ENCODE data around the gene AGRN. TPM values are rescaled to one million over a fixed set of nuclear protein-coding genes. Genes with fewer than 3 reads are reported as not detected.

The AGRN gene
- total RNA-seq, 4 donors from 2014 or later: 17.0 to 31.6 (median 22.6) TPM

DNA sequence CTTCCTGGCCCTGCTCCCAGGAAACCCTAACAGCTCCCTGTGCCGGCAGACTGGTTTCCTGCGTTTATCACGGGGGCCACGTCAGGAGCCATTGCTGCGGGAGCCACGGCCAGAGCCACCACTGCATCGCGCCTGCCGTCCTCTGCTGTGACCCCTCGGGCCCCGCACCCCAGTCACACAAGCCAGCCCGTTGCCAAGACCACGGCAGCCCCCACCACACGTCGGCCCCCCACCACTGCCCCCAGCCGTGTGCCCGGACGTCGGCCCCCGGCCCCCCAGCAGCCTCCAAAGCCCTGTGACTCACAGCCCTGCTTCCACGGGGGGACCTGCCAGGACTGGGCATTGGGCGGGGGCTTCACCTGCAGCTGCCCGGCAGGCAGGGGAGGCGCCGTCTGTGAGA is 28.0 kb downstream of the AGRN start:
- H3K36me3 ChIP-seq: peaks cover 0 to 90% (median 75%) of the 10 kb centered on the region in 4 donors
- no peak overlapping the region for H3K4me3 ChIP-seq
- no peak for TF ChIP-seq POLR2AphosphoS5 (IDR thresholded peaks at IDR 0.05)
- no peak for TF ChIP-seq EP300 (IDR thresholded peaks at IDR 0.05)
- no peak for TF ChIP-seq POLR2A (IDR thresholded peaks at IDR 0.05; ENCODE audit: low read depth)
- TF ChIP-seq, protein P1, sequence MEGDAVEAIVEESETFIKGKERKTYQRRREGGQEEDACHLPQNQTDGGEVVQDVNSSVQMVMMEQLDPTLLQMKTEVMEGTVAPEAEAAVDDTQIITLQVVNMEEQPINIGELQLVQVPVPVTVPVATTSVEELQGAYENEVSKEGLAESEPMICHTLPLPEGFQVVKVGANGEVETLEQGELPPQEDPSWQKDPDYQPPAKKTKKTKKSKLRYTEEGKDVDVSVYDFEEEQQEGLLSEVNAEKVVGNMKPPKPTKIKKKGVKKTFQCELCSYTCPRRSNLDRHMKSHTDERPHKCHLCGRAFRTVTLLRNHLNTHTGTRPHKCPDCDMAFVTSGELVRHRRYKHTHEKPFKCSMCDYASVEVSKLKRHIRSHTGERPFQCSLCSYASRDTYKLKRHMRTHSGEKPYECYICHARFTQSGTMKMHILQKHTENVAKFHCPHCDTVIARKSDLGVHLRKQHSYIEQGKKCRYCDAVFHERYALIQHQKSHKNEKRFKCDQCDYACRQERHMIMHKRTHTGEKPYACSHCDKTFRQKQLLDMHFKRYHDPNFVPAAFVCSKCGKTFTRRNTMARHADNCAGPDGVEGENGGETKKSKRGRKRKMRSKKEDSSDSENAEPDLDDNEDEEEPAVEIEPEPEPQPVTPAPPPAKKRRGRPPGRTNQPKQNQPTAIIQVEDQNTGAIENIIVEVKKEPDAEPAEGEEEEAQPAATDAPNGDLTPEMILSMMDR (IDR thresholded peaks at IDR 0.05): no peak
- intact Hi-C loops (cut with DNase I): no loop called here
- WGBS: 91% methylated on average over 4 of the region's 25 CpGs
- no peaks in the 10 kb centered on the region for H3K27me3 ChIP-seq
- H3K9me3 ChIP-seq: no peaks in the 10 kb centered on the region
- H3K4me1 ChIP-seq: no peaks in the 10 kb centered on the region
- DNase-seq (ENCODE audit: extremely low spot score): no peak
- H3K27ac ChIP-seq (replicated peaks in 1 of 4): no peak overlapping the region

DNA sequence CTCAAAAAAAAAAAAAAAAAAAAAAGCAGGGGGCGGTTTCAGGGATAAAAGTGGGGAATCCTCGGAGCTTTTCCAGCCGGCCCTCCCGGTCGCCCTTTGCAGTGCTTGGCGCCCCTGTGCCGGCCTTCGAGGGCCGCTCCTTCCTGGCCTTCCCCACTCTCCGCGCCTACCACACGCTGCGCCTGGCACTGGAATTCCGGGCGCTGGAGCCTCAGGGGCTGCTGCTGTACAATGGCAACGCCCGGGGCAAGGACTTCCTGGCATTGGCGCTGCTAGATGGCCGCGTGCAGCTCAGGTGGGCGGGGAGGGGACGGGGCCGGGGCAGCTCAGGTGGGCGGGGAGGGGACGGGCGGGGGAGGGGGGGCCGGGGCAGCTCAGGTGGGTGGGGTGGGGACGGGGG is 28.8 kb downstream of the AGRN start:
- no peaks in the 10 kb centered on the region for H3K27me3 ChIP-seq
- H3K36me3 ChIP-seq: peaks cover 0 to 90% (median 74%) of the 10 kb centered on the region in 4 donors
- WGBS: 91% methylated on average over 23 of the region's 28 CpGs
- no peak overlapping the region for H3K4me3 ChIP-seq
- TF ChIP-seq POLR2A (IDR thresholded peaks at IDR 0.05; ENCODE audit: low read depth) (no peak), EP300 (IDR thresholded peaks at IDR 0.05) (no peak), POLR2AphosphoS5 (IDR thresholded peaks at IDR 0.05) (no peak)
- TF ChIP-seq, protein P1 (IDR thresholded peaks at IDR 0.05): no peak
- no peak overlapping the region for H3K27ac ChIP-seq (replicated peaks in 1 of 4)
- no peaks in the 10 kb centered on the region for H3K4me1 ChIP-seq
- no peak for DNase-seq (ENCODE audit: extremely low spot score)
- intact Hi-C loops (cut with DNase I): no loop called here
- H3K9me3 ChIP-seq: no peaks in the 10 kb centered on the region

DNA sequence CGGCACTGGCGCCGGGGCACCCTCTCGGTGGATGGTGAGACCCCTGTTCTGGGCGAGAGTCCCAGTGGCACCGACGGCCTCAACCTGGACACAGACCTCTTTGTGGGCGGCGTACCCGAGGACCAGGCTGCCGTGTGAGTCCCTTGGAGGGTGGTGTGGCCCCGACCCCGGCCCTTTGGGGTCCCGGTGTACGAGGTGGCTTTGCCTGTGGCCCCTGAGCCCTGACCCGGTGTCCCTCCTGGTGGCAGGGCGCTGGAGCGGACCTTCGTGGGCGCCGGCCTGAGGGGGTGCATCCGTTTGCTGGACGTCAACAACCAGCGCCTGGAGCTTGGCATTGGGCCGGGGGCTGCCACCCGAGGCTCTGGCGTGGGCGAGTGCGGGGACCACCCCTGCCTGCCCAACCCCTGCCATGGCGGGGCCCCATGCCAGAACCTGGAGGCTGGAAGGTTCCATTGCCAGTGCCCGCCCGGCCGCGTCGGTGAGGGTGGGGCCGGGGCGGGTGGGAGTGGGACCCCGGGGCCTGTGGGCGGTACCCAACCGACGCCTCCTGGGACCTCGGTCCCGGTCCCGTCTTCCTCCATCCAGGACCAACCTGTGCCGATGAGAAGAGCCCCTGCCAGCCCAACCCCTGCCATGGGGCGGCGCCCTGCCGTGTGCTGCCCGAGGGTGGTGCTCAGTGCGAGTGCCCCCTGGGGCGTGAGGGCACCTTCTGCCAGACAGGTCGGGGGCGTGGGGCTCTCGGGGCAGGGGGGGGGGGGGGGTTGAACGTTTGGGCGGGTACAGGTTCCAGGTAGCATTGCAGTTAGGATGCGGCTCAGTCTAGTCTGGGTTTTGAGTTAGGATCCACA is 29.6 kb downstream of the AGRN start:
- Histone ChIP-seq H3K4me1 (no peaks in the 10 kb centered on the region), H3K27me3 (no peaks in the 10 kb centered on the region), H3K4me3 (no peak overlapping the region), H3K9me3 (no peaks in the 10 kb centered on the region), H3K27ac (replicated peaks in 1 of 4) (no peak overlapping the region), H3K36me3 (peaks cover 0 to 90% (median 72%) of the 10 kb centered on the region in 4 donors)
- intact Hi-C loops (cut with DNase I): no loop called here
- no peak for DNase-seq (ENCODE audit: extremely low spot score)
- TF ChIP-seq POLR2AphosphoS5 (IDR thresholded peaks at IDR 0.05) (no peak), EP300 (IDR thresholded peaks at IDR 0.05) (no peak), POLR2A (IDR thresholded peaks at IDR 0.05; ENCODE audit: low read depth) (no peak)
- TF ChIP-seq, protein P1 (IDR thresholded peaks at IDR 0.05): no peak
- 95% methylated on average over 22 of the region's 57 CpGs for WGBS

DNA sequence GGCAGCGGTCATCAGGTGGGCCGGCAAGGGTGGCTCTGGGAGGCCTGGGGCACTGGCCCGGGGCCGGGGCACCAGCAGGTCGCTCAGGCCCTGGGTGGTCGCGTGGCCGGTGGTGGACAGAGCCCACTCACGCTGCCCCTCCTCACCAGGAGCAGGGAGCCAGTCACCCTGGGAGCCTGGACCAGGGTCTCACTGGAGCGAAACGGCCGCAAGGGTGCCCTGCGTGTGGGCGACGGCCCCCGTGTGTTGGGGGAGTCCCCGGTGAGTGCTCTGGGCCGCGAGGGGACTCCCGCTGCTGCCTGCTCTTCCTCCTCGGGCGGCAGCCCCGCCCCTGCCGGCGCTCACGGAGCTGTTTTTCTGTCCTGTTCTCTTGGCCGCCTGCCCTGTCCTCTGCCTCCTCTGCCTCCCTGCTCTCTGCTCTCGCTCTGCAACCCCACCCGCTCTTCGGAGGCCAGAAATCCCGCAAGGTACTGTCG is 30.7 kb downstream of the AGRN start:
- Histone ChIP-seq H3K36me3 (peaks cover 0 to 89% (median 69%) of the 10 kb centered on the region in 4 donors), H3K4me1 (no peaks in the 10 kb centered on the region), H3K9me3 (no peaks in the 10 kb centered on the region), H3K27me3 (no peaks in the 10 kb centered on the region), H3K27ac (replicated peaks in 1 of 4) (no peak overlapping the region), H3K4me3 (no peak overlapping the region)
- DNase-seq (ENCODE audit: extremely low spot score): no peak
- intact Hi-C loops (cut with DNase I): no loop called here
- 94% methylated on average over 26 of the region's 32 CpGs for WGBS
- TF ChIP-seq EP300 (IDR thresholded peaks at IDR 0.05) (no peak), POLR2A (IDR thresholded peaks at IDR 0.05; ENCODE audit: low read depth) (no peak)
- TF ChIP-seq, protein P1 (IDR thresholded peaks at IDR 0.05): no peak

Measured in esophagus muscularis mucosa (tissue), 4 donors.